ENCODE measurements around the gene ZNF816.
"Not testable (repeated sequence)": the region's sequence is repeated elsewhere in the genome, so short reads cannot be mapped to it uniquely, and the experiment has no call there.

The ZNF816 gene

GRCh38 chr19:52990759-52991418 is 28.2 kb upstream of the ZNF816 start:
- Mint-ChIP-seq H3K4me3 (no peak overlapping the region), H3K27me3 (ENCODE audit: low read depth) (no peaks in the 10 kb centered on the region), H3K27ac (no peak overlapping the region), H3K4me1 (ENCODE audit: low read depth) (peaks cover 5% of the 10 kb centered on the region), H3K36me3 (ENCODE audit: low read depth) (peaks cover 5% of the 10 kb centered on the region), H3K9me3 (peaks cover 47% of the 10 kb centered on the region)
- no peak for DNase-seq (ENCODE audit: low spot score)

GRCh38 chr19:52988506-52988905 is 25.8 kb upstream of the ZNF816 start:
- no peak for DNase-seq (ENCODE audit: low spot score)
- Mint-ChIP-seq H3K4me3 (no peak overlapping the region), H3K36me3 (ENCODE audit: low read depth) (peaks cover 5% of the 10 kb centered on the region), H3K9me3 (peaks cover 58% of the 10 kb centered on the region), H3K27me3 (ENCODE audit: low read depth) (no peaks in the 10 kb centered on the region), H3K4me1 (ENCODE audit: low read depth) (no peaks in the 10 kb centered on the region), H3K27ac (no peak overlapping the region)

- peaks cover 5% of the 10 kb centered on the region for H3K36me3 Mint-ChIP-seq (ENCODE audit: low read depth)
- peaks cover 54% of the 10 kb centered on the region for H3K9me3 Mint-ChIP-seq
- H3K4me3 Mint-ChIP-seq: no peak overlapping the region
- no peak overlapping the region for H3K27ac Mint-ChIP-seq
- H3K4me1 Mint-ChIP-seq (ENCODE audit: low read depth): no peaks in the 10 kb centered on the region
- no peaks in the 10 kb centered on the region for H3K27me3 Mint-ChIP-seq (ENCODE audit: low read depth)
- DNase-seq (ENCODE audit: low spot score): no peak
Measured at GRCh38 chr19:52987221-52987620, 24.5 kb upstream of the ZNF816 start.

DNA sequence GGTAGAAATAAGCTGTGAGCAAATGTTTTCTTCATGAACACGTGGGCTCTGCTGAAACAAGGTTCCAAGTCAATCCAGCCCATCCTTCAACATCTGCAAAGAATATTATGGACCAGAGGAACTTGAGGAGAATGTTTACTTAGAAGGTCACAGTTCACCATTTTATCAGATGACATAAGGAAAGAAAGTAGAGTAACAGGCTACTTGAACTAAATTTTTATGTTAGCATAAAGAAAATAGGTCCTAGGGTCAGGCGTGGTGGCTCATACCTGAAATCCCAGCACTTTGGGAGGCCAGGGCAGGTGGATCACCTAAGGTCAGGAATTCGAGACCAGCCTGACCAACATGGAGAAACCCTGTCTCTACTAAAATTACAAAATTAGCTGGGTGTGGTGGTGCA is 20.5 kb upstream of the ZNF816 start:
- DNase-seq (ENCODE audit: low spot score); H3K4me3 Mint-ChIP-seq; H3K27ac Mint-ChIP-seq; H3K27me3 Mint-ChIP-seq (ENCODE audit: low read depth); H3K36me3 Mint-ChIP-seq (ENCODE audit: low read depth); H3K4me1 Mint-ChIP-seq (ENCODE audit: low read depth): not testable (repeated sequence)
- peaks cover 53% of the 10 kb centered on the region for H3K9me3 Mint-ChIP-seq

DNA sequence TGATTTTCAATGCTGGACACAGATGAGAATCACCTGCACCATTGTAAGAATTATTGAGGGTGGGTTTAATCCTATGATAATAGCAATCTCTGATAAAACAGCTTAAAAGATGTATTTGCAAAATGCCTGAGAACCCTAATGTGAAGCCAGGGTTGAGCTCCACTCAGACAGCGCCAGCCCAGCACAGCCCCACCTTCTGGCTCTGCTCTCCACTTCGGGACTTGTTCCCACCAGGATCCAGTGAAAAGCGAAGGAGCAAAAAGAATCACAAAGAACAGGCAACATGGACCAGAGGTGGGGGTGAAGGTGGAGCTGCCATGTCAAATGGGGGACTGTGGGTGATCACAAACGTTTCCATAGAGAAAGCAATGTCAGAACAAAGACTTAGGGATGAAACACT is 18.6 kb upstream of the ZNF816 start:
- Mint-ChIP-seq H3K36me3 (ENCODE audit: low read depth) (no peaks in the 10 kb centered on the region), H3K4me1 (ENCODE audit: low read depth) (no peaks in the 10 kb centered on the region)

GRCh38 chr19:52967772-52968171 is 5.1 kb upstream of the ZNF816 start:
- Mint-ChIP-seq H3K27me3 (ENCODE audit: low read depth) (no peaks in the 10 kb centered on the region), H3K4me3 (no peak overlapping the region), H3K27ac (no peak overlapping the region), H3K36me3 (ENCODE audit: low read depth) (peaks cover 12% of the 10 kb centered on the region), H3K4me1 (ENCODE audit: low read depth) (peaks cover 7% of the 10 kb centered on the region), H3K9me3 (peaks cover 53% of the 10 kb centered on the region)
- DNase-seq (ENCODE audit: low spot score): no peak

More for the DNA sequence above, 18.6 kb upstream of the ZNF816 start:
- DNase-seq (ENCODE audit: low spot score): no peak
- H3K27me3 Mint-ChIP-seq (ENCODE audit: low read depth): no peaks in the 10 kb centered on the region
- peaks cover 43% of the 10 kb centered on the region for H3K9me3 Mint-ChIP-seq
- H3K27ac Mint-ChIP-seq: no peak overlapping the region
- no peak overlapping the region for H3K4me3 Mint-ChIP-seq

GRCh38 chr19:52963247-52963618 is 552 bp upstream of the ZNF816 start:
- Mint-ChIP-seq H3K36me3 (ENCODE audit: low read depth) (peaks cover 37% of the 10 kb centered on the region), H3K9me3 (peaks cover 52% of the 10 kb centered on the region)
- peak; percentile 6 for DNase-seq (ENCODE audit: low spot score)

GRCh38 chr19:52961981-52962380 is 700 bp downstream of the ZNF816 start:
- no peak for DNase-seq (ENCODE audit: low spot score)
- Mint-ChIP-seq H3K4me3 (peak overlapping the region; percentile 96), H3K4me1 (ENCODE audit: low read depth) (peaks cover 15% of the 10 kb centered on the region), H3K9me3 (peaks cover 55% of the 10 kb centered on the region), H3K36me3 (ENCODE audit: low read depth) (peaks cover 45% of the 10 kb centered on the region), H3K27ac (peak overlapping the region; percentile 89), H3K27me3 (ENCODE audit: low read depth) (no peaks in the 10 kb centered on the region)

More at GRCh38 chr19:52963247-52963618, 552 bp upstream of the ZNF816 start:
- H3K4me3 Mint-ChIP-seq: peak overlapping the region; percentile 96
- peaks cover 15% of the 10 kb centered on the region for H3K4me1 Mint-ChIP-seq (ENCODE audit: low read depth)
- H3K27ac Mint-ChIP-seq: peak overlapping the region; percentile 89
- no peaks in the 10 kb centered on the region for H3K27me3 Mint-ChIP-seq (ENCODE audit: low read depth)

DNA sequence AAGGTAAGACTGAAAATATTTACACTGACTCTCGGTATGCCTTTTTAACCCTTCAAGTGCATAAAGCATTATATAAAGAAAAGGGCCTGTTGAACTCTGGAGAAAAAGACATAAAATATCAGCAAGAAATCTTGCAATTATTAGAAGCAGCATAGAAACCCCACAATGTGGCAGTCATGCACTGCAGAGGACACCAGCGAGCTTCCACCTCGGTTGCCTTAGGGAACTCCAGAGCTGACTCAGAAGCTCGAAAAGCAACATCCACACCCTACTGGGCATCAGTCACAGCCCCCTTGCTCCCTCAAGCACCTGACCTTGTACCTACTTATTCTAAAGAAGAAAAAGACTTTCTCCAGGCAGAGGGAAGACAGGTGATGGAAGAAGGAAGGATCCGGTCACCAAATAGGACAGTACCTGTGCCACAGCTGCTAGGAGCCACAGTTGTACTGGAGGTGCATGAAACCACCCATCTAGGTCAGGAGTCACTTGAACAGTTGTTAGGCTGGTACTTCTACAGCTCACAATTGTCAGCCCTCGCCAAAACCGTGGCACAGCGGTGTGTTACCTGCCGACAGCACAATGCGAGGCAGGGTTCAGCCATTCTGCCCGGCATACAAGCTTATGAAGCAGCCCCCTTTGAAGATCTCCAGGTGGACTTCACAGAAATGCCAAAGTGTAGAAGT is 2.9 kb downstream of the ZNF816 start:
- H3K27ac Mint-ChIP-seq: no peak overlapping the region
- no peak for DNase-seq (ENCODE audit: low spot score)
- no peaks in the 10 kb centered on the region for H3K27me3 Mint-ChIP-seq (ENCODE audit: low read depth)
- H3K36me3 Mint-ChIP-seq (ENCODE audit: low read depth): peaks cover 67% of the 10 kb centered on the region
- H3K9me3 Mint-ChIP-seq: peaks cover 69% of the 10 kb centered on the region
- no peak overlapping the region for H3K4me3 Mint-ChIP-seq
- H3K4me1 Mint-ChIP-seq (ENCODE audit: low read depth): peaks cover 15% of the 10 kb centered on the region

DNA sequence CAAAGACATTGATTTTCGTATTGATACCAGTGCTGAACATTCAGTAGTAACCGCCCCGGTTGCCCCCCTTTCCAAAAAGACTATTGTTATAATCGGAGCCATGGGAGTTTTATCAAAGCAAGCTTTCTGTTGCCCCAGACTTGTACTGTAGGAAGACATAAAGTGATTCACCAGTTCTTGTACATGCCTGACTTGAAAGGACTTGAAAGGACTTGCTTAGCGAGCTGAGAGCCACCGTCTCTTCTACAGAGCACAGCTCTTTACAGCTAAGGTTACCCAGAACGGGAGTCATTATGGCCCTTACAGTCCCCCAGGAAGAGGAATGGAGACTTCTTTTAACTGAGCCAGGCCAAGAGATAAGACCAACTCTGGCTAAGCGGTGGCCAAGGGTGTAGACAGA is 5.1 kb downstream of the ZNF816 start:
- Mint-ChIP-seq H3K4me3 (no peak overlapping the region), H3K27ac (no peak overlapping the region), H3K4me1 (ENCODE audit: low read depth) (peaks cover 9% of the 10 kb centered on the region), H3K9me3 (peaks cover 74% of the 10 kb centered on the region), H3K27me3 (ENCODE audit: low read depth) (no peaks in the 10 kb centered on the region), H3K36me3 (ENCODE audit: low read depth) (peaks cover 82% of the 10 kb centered on the region)
- DNase-seq (ENCODE audit: low spot score): no peak

DNA sequence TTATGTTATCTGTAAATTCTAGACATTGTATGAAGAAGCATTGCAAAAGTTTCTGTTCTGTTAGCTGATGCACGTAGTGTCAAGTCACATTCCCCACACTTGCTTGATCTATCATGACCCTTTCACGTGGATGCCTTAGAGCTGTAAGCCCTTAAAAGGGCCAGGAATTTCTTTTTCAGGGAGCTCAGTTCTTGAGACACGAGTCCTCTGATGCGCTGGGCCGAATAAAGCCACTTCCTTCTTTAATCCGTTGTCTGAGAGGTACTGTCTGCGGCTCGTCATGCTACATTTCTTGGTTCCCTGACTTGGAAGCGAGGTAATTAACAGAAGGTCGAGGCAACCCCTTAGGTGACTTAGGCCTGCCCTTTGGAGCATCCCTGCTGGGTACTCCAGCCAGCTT is 5.8 kb downstream of the ZNF816 start:
- no peak for DNase-seq (ENCODE audit: low spot score)
- peaks cover 7% of the 10 kb centered on the region for H3K4me1 Mint-ChIP-seq (ENCODE audit: low read depth)
- H3K9me3 Mint-ChIP-seq: peaks cover 80% of the 10 kb centered on the region
- no peak overlapping the region for H3K27ac Mint-ChIP-seq
- no peaks in the 10 kb centered on the region for H3K27me3 Mint-ChIP-seq (ENCODE audit: low read depth)
- H3K36me3 Mint-ChIP-seq (ENCODE audit: low read depth): peaks cover 89% of the 10 kb centered on the region
- H3K4me3 Mint-ChIP-seq: no peak overlapping the region

DNA sequence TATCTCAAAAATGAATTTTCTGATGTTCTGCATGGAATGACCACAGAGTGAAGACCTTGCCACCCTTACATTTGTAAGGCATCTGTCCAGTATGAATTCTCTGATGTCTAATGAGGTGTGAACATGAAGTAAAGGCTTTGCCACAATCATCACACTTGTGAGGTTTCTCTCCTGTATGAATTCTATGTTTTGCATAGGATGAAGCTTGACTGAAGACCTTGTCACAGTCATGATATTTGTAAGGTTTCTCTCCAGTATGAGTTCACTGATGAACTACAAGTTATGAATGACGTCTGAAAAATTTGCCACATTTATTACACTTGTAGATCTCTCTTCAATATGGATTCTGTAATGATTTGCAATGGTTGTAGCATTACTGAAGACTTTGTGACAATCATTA is 13.3 kb downstream of the ZNF816 start:
- H3K4me1 Mint-ChIP-seq (ENCODE audit: low read depth): no peaks in the 10 kb centered on the region
- H3K36me3 Mint-ChIP-seq (ENCODE audit: low read depth): peaks cover 51% of the 10 kb centered on the region
- H3K4me3 Mint-ChIP-seq: no peak overlapping the region
- no peak for DNase-seq (ENCODE audit: low spot score)
- H3K27me3 Mint-ChIP-seq (ENCODE audit: low read depth): no peaks in the 10 kb centered on the region
- peaks cover 62% of the 10 kb centered on the region for H3K9me3 Mint-ChIP-seq
- H3K27ac Mint-ChIP-seq: no peak overlapping the region

DNA sequence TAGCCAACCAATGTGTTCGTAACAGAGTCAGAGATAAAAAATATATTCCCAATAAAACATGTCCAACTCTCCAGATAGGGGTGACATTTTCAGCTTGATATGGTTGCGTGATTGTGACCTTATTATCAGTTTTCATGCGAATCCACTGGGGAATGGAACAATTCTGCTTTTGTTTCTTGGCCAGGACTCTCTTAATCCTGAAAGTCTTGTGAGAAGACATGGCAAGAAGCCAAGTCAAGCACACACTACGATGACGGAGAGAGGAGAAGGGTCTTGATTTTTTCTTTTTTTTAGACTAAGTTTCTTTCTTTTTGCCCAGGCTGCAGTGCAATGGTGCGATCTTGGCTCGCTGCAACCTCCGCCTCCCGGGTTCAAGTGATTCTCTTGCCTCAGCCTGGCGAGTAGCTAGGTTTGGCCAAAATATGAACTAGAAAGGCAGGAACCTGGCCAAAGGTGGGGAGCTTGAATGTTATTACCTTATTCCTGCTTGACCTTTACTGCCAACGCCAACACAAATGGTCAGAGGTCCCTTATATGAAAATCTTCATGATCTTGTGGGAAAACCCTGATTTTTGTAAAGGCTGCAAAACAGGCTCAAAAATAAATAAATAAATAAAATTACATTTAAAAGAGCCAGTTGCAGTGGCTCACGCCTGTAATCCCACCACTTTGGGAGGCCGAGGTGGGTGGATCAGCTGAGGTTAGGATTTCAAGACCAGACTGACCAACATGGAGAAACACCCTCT is 14.5 kb downstream of the ZNF816 start:
- Mint-ChIP-seq H3K9me3 (peaks cover 58% of the 10 kb centered on the region), H3K27ac (no peak overlapping the region), H3K27me3 (ENCODE audit: low read depth) (no peaks in the 10 kb centered on the region)

More for the DNA sequence above, 14.5 kb downstream of the ZNF816 start:
- peaks cover 44% of the 10 kb centered on the region for H3K36me3 Mint-ChIP-seq (ENCODE audit: low read depth)
- no peak for DNase-seq (ENCODE audit: low spot score)
- no peak overlapping the region for H3K4me3 Mint-ChIP-seq
- no peaks in the 10 kb centered on the region for H3K4me1 Mint-ChIP-seq (ENCODE audit: low read depth)
